Measurements from ENCODE around the gene RYR3.

- TF ChIP-seq EZH2phosphoT487 (IDR thresholded peaks at IDR 0.05; ENCODE audit: low read depth) (no peak), CTCF (IDR thresholded peaks at IDR 0.05; ENCODE audit: low read depth, low read length) (no peak)
Observed at GRCh38 chr15:33678602-33679001, 367.8 kb downstream of the RYR3 start.

Data from OCI-LY3 (cell line).